Body of pancreas (tissue), 4 donors: ENCODE measurements around the gene TARDBP. TPM values are rescaled to one million over a fixed set of nuclear protein-coding genes. Genes with fewer than 3 reads are reported as not detected.

ENCODE experiments used
- ATAC-seq: fragments of 150-250 bp; one replicate; pipeline ENCODE4 v1.9.1; 2016
- DNase-seq, 4 donors: peaks; one replicate each; pipeline ENCODE4 v3.0.0-alpha.2; 2019
- H3K27ac ChIP-seq, 4 donors: fragments of 200-600 bp; sonication (generic); 1 replicate in 3 of 4; 2 replicates in 1 of 4; pipeline versions ENCODE4 v1.5.1 to v1.6.1; 2016 to 2019; ENCODE audit warnings: mild to moderate bottlenecking in 1 of 4, mixed read lengths in 1 of 4, moderate library complexity in 1 of 4
- H3K27me3 ChIP-seq, 2 donors: fragments of 200-600 bp; sonication (generic); one replicate each; pipeline ENCODE4 v1.6.0; 2016; ENCODE audit warnings: mild to moderate bottlenecking in 1 of 2
- H3K36me3 ChIP-seq, 2 donors: fragments of 200-600 bp; sonication (generic); replicated peaks in 1 of 2; 2 replicates each; pipeline ENCODE4 v1.5.1; 2016; ENCODE audit warnings: low read depth in 2 of 2; ENCODE audit not compliant: insufficient read depth in 1 of 2
- H3K4me1 ChIP-seq: fragments of 200-600 bp; sonication (generic); one replicate; pipeline ENCODE4 v1.6.0; 2016
- H3K4me3 ChIP-seq, 2 donors: fragments of 200-600 bp; sonication (generic); 1 replicate in 1 of 2; 2 replicates in 1 of 2; pipeline ENCODE4 v1.5.1; 2016 to 2019
- H3K9me3 ChIP-seq, 3 donors: fragments of 200-600 bp; sonication (generic); 1 replicate in 2 of 3; 2 replicates in 1 of 3; pipeline ENCODE4 v1.5.1; 2016
- CTCF ChIP-seq, 7 experiments: fragments of 450-650 bp in 4 of 7; fragments of 200-600 bp in 3 of 7; sonication (generic) in 3 of 7; IDR thresholded peaks; one replicate each; pipeline ENCODE4 v1.5.1; 2016 to 2019; ENCODE audit warnings: antibody characterized with exemption in 7 of 7
- POLR2A ChIP-seq, 3 donors: fragments of 450-650 bp; IDR thresholded peaks; one replicate each; pipeline ENCODE4 v1.6.1; 2016; ENCODE audit warnings: antibody characterized with exemption in 3 of 3, mild to moderate bottlenecking in 2 of 3
- WGBS, 2 donors: methylation state at CpG; one replicate each; pipeline ENCODE4 v1.1.5; 2017; 5-methylcytosine and 5-hydroxymethylcytosine counted together
- intact Hi-C: fragments of 100-400 bp; cut with DNase I; formaldehyde crosslinking; loops from one replicate; pipeline ENCODE4 v1.15.1; 2023
- total RNA-seq, 2 donors: library from RNA; depleted of rRNA; stranded (reverse); fragments of >200 nt; gene quantifications; one replicate each; pipeline ENCODE4 v1.1.0, GENCODE V29; 2016

Gene TARDBP
- total RNA-seq, 2 donors from 2014 or later = 104 to 136 TPM

- H3K27ac ChIP-seq = no peak overlapping the region
- no peak overlapping the region for H3K4me3 ChIP-seq
- no peaks in the 10 kb centered on the region for H3K9me3 ChIP-seq
- ATAC-seq = no peak
- H3K36me3 ChIP-seq = no peaks in the 10 kb centered on the region
- no peaks in the 10 kb centered on the region for H3K27me3 ChIP-seq
- TF ChIP-seq POLR2A (IDR thresholded peaks at IDR 0.05) (no peak), CTCF (IDR thresholded peaks at IDR 0.05) (no peak)
- no peak for DNase-seq
- 72 to 81% methylated on average over 17 to 19 of the region's 19 CpGs for WGBS, 2 donors
- no peaks in the 10 kb centered on the region for H3K4me1 ChIP-seq
- intact Hi-C loops = no loop called here
These were observed 30.8 kb downstream of the TARDBP start for GRCh38 chr1:11042995-11043874.

GRCh38 chr1:11044086-11044848 is 31.8 kb downstream of the TARDBP start:
- Histone ChIP-seq H3K9me3 (no peaks in the 10 kb centered on the region), H3K4me1 (no peaks in the 10 kb centered on the region), H3K27ac (no peak overlapping the region), H3K4me3 (no peak overlapping the region), H3K36me3 (no peaks in the 10 kb centered on the region), H3K27me3 (no peaks in the 10 kb centered on the region)
- ATAC-seq (no peak), DNase-seq (no peak)
- intact Hi-C loops = no loop called here
- WGBS, 2 donors = 67 to 73% methylated on average over 7 to 13 of the region's 16 CpGs
- TF ChIP-seq POLR2A (IDR thresholded peaks at IDR 0.05) (no peak), CTCF (IDR thresholded peaks at IDR 0.05) (no peak)

GRCh38 chr1:11044849-11045427 is 32.5 kb downstream of the TARDBP start:
- Histone ChIP-seq H3K9me3 (no peaks in the 10 kb centered on the region), H3K27ac (no peak overlapping the region), H3K27me3 (no peaks in the 10 kb centered on the region), H3K4me3 (no peak overlapping the region), H3K4me1 (no peaks in the 10 kb centered on the region), H3K36me3 (no peaks in the 10 kb centered on the region)
- ATAC-seq (no peak), DNase-seq (no peak)
- intact Hi-C loops = no loop called here
- TF ChIP-seq CTCF (IDR thresholded peaks at IDR 0.05) = no peak
- no peak for TF ChIP-seq POLR2A (IDR thresholded peaks at IDR 0.05)
- 79 to 86% methylated on average over 12 to 15 of the region's 16 CpGs for WGBS, 2 donors

- H3K36me3 ChIP-seq = no peaks in the 10 kb centered on the region
- no peak for TF ChIP-seq CTCF (IDR thresholded peaks at IDR 0.05)
- H3K27ac ChIP-seq = no peak overlapping the region
- 73 to 80% methylated on average over 1 to 31 of the region's 32 CpGs for WGBS, 2 donors
- H3K4me1 ChIP-seq = no peaks in the 10 kb centered on the region
- no peak for DNase-seq
- ATAC-seq = no peak
- no peaks in the 10 kb centered on the region for H3K9me3 ChIP-seq
- H3K4me3 ChIP-seq = no peak overlapping the region
- intact Hi-C loops = no loop called here
- H3K27me3 ChIP-seq = no peaks in the 10 kb centered on the region
These were observed 33.2 kb downstream of the TARDBP start for GRCh38 chr1:11045428-11046269.
